ENCODE data around the gene FBXO41. TPM values are rescaled to one million over a fixed set of nuclear protein-coding genes. Genes with fewer than 3 reads are reported as not detected.

Gene FBXO41
- total RNA-seq, 1 donor from 2014 or later = 1.3 TPM

GRCh38 chr2:73252238-73253027 is 31.8 kb downstream of the FBXO41 start:
- intact Hi-C loops (cut with DNase I) = no loop called here
- no peak for DNase-seq (ENCODE audit: low spot score)

- intact Hi-C loops (cut with DNase I) = no loop called here
- peak; percentile 59 for DNase-seq (ENCODE audit: low spot score)
Observed at GRCh38 chr2:73250872-73251846, 33.1 kb downstream of the FBXO41 start.

GRCh38 chr2:73249636-73250035 is 34.6 kb downstream of the FBXO41 start:
- DNase-seq (ENCODE audit: low spot score) = peak; percentile 54
- intact Hi-C loops (cut with DNase I) = no loop called here

- DNase-seq (ENCODE audit: low spot score) = no peak
- intact Hi-C loops (cut with DNase I) = no loop called here
Observed at GRCh38 chr2:73246850-73247249, 37.4 kb downstream of the FBXO41 start.

GRCh38 chr2:73244580-73244979 is 39.7 kb downstream of the FBXO41 start:
- intact Hi-C loops (cut with DNase I) = no loop called here
- DNase-seq (ENCODE audit: low spot score) = no peak

- intact Hi-C loops (cut with DNase I) = no loop called here
- DNase-seq (ENCODE audit: low spot score) = no peak
Observed at GRCh38 chr2:73243884-73244570, 40.3 kb downstream of the FBXO41 start.

GRCh38 chr2:73239776-73240175 is 44.5 kb downstream of the FBXO41 start:
- no peak for DNase-seq (ENCODE audit: low spot score)
- intact Hi-C loops (cut with DNase I) = no loop called here

- intact Hi-C loops (cut with DNase I) = no loop called here
- no peak for DNase-seq (ENCODE audit: low spot score)
Observed at GRCh38 chr2:73238976-73239375, 45.3 kb downstream of the FBXO41 start.

- DNase-seq (ENCODE audit: low spot score) = no peak
- intact Hi-C loops (cut with DNase I) = no loop called here
Observed at GRCh38 chr2:73238149-73238548, 46.1 kb downstream of the FBXO41 start.

- intact Hi-C loops (cut with DNase I) = no loop called here
- DNase-seq (ENCODE audit: low spot score) = no peak
Observed at GRCh38 chr2:73237168-73237567, 47.1 kb downstream of the FBXO41 start.

- intact Hi-C loops (cut with DNase I) = no loop called here
- DNase-seq (ENCODE audit: low spot score) = no peak
Observed at GRCh38 chr2:73235315-73236028, 48.8 kb downstream of the FBXO41 start.

- intact Hi-C loops (cut with DNase I) = loop anchor here (1.0 to 5.0 kb wide), 3 partner anchors 20 to 153 kb away; partner anchors contain the start of genes ALMS1, RAB11FIP5 and SMYD5
- peak; percentile 94 for DNase-seq (ENCODE audit: low spot score)
Observed at GRCh38 chr2:73233932-73234832, 50.1 kb downstream of the FBXO41 start, which contains the start of gene CCT7. TSS of gene CCT7 (plus strand) at chr2:73234308. CDS start at chr2:73234379, 71 bp downstream.

- DNase-seq (ENCODE audit: low spot score) = peak; percentile 100
- intact Hi-C loops (cut with DNase I) = loop anchor here (1.0 to 5.0 kb wide), 3 partner anchors 19 to 154 kb away; partner anchors contain the start of genes ALMS1, RAB11FIP5 and SMYD5
Observed at GRCh38 chr2:73233154-73233931, 50.9 kb downstream of the FBXO41 start, which contains the start of gene PRADC1. TSS of gene PRADC1 (minus strand) at chr2:73233239. CDS start at chr2:73233160, 79 bp downstream.

- DNase-seq (ENCODE audit: low spot score) = no peak
- intact Hi-C loops (cut with DNase I) = loop anchor here (1.0 to 5.0 kb wide), 3 partner anchors 18 to 155 kb away; partner anchors contain the start of genes ALMS1, RAB11FIP5 and SMYD5
Observed at GRCh38 chr2:73232403-73233153, 51.7 kb downstream of the FBXO41 start.

- DNase-seq (ENCODE audit: low spot score) = no peak
- intact Hi-C loops (cut with DNase I) = no loop called here
Observed at GRCh38 chr2:73228631-73229030, 55.6 kb downstream of the FBXO41 start.

- intact Hi-C loops (cut with DNase I) = no loop called here
- no peak for DNase-seq (ENCODE audit: low spot score)
Observed at GRCh38 chr2:73227086-73227485, 57.2 kb downstream of the FBXO41 start.
